Neural crest cell (in vitro differentiated cells): ENCODE measurements around the gene PACS2. TPM values are rescaled to one million over a fixed set of nuclear protein-coding genes. Genes with fewer than 3 reads are reported as not detected.
A peak's percentile ranks its signal among the peaks of the same experiment; 100 is the strongest.

Experiments
- DNase-seq: peaks from one replicate; pipeline ENCODE4 v3.0.0; 2021; ENCODE audit warnings: low read depth, mixed read lengths, low spot score
- H3K27ac Mint-ChIP-seq: one replicate; pipeline ENCODE4 v1.8.0; 2021; ENCODE audit warnings: mild to moderate bottlenecking, mixed read lengths; ENCODE audit not compliant: unreplicated experiment
- H3K27me3 Mint-ChIP-seq: 2 replicates; pipeline ENCODE4 v1.8.0; 2021; ENCODE audit warnings: low read depth, mild to moderate bottlenecking, mixed read lengths
- H3K36me3 Mint-ChIP-seq: 2 replicates; pipeline ENCODE4 v1.8.0; 2021; ENCODE audit warnings: low read depth, mild to moderate bottlenecking, mixed read lengths
- H3K4me1 Mint-ChIP-seq: 2 replicates; pipeline ENCODE4 v1.8.0; 2021; ENCODE audit warnings: mixed read lengths
- H3K4me3 Mint-ChIP-seq: one replicate; pipeline ENCODE4 v1.8.0; 2021; ENCODE audit warnings: mild to moderate bottlenecking, mixed read lengths
- H3K9me3 Mint-ChIP-seq: 2 replicates; pipeline ENCODE4 v1.8.0; 2021; ENCODE audit warnings: mixed read lengths
- CTCF ChIP-seq: fragments of 200-600 bp; sonication (generic); conservative IDR thresholded peaks from 2 replicates; pipeline ENCODE4 v1.5.0; 2021; ENCODE audit warnings: antibody characterized with exemption, mild to moderate bottlenecking
- total RNA-seq: library from RNA; stranded (reverse); gene quantifications from 2 replicates; pipeline ENCODE4 v1.2.1, GENCODE V29; 2021

Gene PACS2
- total RNA-seq, 1 donor from 2014 or later: 104 TPM

GRCh38 chr14:105418269-105419194 lies 104.0 kb downstream of the PACS2 start:
- Mint-ChIP-seq H3K4me1 (peaks cover 29% of the 10 kb centered on the region), H3K9me3 (no peaks in the 10 kb centered on the region), H3K4me3 (peak overlapping the region; percentile 86), H3K36me3 (no peaks in the 10 kb centered on the region), H3K27ac (peak overlapping the region; percentile 67), H3K27me3 (peaks cover 7% of the 10 kb centered on the region)
- TF ChIP-seq CTCF: no peak
- DNase-seq: no peak

DNA sequence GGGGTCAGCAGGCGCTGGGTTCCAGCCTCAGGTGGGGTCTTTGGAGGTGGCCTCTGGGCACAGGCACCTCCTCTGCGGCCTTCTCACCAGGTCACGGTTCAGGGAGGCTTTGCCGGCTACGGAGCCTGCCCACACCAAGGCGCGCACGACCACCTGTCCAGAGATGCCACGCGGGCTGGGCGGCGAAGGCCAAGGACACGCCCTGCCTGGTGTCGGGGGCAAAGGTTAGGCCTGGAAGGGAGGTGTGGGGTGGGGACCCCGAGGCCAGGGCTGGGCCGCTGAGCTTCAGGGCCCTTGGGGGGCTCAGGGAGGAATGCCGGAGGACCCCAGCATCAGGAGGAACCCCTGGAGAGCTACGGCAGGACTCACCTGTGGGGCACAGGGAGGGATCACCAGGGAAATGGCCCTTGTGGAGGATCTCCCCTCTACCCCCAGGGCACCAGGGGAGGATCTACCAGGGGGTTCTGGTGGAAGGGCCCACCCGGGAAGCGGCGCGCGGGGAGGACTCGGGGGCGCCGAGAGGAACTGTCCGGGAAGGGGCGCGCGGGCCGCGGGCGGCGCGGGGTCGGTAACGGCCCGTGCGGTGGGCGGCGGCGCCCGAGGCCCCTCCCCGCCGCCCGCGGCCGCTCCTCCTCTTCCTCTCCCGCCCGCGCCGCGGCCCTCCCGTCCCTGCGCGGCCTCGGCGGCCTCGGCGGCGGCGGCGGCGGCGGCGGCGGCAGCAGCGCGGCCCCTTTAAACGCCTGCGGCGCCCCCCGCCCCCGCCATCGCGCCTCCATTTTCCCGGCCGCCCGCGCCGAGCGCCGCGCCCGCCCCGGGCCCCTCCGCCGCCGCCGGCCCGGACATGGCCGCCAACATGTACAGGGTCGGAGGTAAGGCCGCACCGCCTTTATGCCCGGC lies 104.9 kb downstream of the PACS2 start, which contains the start of gene MTA1:
MTA1 (plus strand) TSS at position 633 of the 897 bp plus-strand sequence; CDS start at position 842, 209 bp downstream.
- DNase-seq: peak; percentile 24
- no peaks in the 10 kb centered on the region for H3K27me3 Mint-ChIP-seq
- H3K9me3 Mint-ChIP-seq: no peaks in the 10 kb centered on the region
- no peaks in the 10 kb centered on the region for H3K36me3 Mint-ChIP-seq
- peak within 1 kb of the TSS; percentile 84 for H3K27ac Mint-ChIP-seq
- H3K4me1 Mint-ChIP-seq: peaks cover 32% of the 10 kb centered on the region
- peak within 1 kb of the TSS; percentile 94 for H3K4me3 Mint-ChIP-seq
- TF ChIP-seq CTCF: no peak

- H3K4me3 Mint-ChIP-seq: peak overlapping the region; percentile 94
- no peak for DNase-seq
- peak overlapping the region; percentile 99 for H3K27ac Mint-ChIP-seq
Measured at GRCh38 chr14:105420101-105420973, 105.8 kb downstream of the PACS2 start.

DNA sequence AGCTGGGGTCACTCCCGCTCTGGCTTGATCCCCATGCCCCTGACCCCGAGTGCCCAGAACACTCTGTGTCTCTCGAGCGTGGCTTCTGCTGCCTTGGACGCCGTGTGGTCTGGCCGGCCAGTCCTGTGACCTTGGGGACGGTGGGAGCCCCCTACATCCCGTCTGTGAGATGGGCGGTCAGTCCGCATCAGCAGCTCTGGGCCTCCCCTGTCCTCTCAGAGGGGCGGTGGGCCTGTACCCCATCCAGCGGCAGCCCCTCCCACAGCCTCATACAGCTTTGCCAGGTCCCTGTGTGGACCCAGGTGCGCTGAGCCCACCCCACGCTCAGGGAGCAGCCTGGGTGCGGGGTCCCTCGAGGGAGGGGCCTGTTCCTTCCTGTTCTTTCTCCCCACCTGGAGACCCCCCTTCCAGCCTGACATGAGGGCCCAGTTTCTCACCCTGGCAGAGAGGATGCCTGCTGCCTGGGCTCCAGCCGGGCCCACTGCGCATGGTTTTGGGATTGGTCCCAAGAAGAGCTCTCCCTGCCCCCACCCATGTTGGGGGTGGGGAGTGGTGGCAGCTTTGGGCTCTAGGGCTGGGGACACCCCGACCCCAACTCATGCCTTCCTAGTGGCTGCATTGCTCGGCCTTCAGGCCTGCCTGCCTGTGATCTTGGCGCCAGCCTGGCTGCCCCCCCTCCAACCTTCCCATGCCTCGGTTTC lies 106.6 kb downstream of the PACS2 start:
- Mint-ChIP-seq H3K4me3 (peak overlapping the region; percentile 94), H3K27me3 (no peaks in the 10 kb centered on the region), H3K9me3 (no peaks in the 10 kb centered on the region), H3K27ac (peak overlapping the region; percentile 99), H3K36me3 (no peaks in the 10 kb centered on the region), H3K4me1 (peaks cover 27% of the 10 kb centered on the region)
- no peak for DNase-seq
- no peak for TF ChIP-seq CTCF

More at GRCh38 chr14:105420101-105420973, 105.8 kb downstream of the PACS2 start:
- H3K4me1 Mint-ChIP-seq: peaks cover 29% of the 10 kb centered on the region
- no peaks in the 10 kb centered on the region for H3K36me3 Mint-ChIP-seq
- H3K27me3 Mint-ChIP-seq: no peaks in the 10 kb centered on the region
- no peak for TF ChIP-seq CTCF
- H3K9me3 Mint-ChIP-seq: no peaks in the 10 kb centered on the region
